K562 (cell line): ENCODE measurements around the gene ECPAS. TPM values are rescaled to one million over a fixed set of nuclear protein-coding genes. Genes with fewer than 3 reads are reported as not detected.

ENCODE experiments used
- ATAC-seq: fragments of 200-7000 bp; cut with Tn5 transposase; 3 replicates; pipeline ENCODE4 v1.9.1; 2020; ENCODE audit warnings: moderate library complexity
- BruUV-seq: library from RNA; stranded (reverse); fragments of 400-500 nt; replicated peaks from 2 replicates; lab custom pipeline; 2021; lab: Mats Ljungman, UMichigan
- CTCF ChIA-PET: fragments of 300-600 bp; formaldehyde crosslinking; extraction: SDS; loops from one replicate; lab custom pipeline; 2021; ENCODE audit warnings: low intra/inter-chr PET ratio; lab: Yijun Ruan, JAX
- POLR2A ChIA-PET: fragments of 300-600, 350-650 bp; sonication (Branson Sonifier 250); formaldehyde crosslinking; extraction: SDS; loops from one replicate; lab custom pipeline; 2021; ENCODE audit warnings: antibody characterized with exemption, inconsistent platforms; lab: Yijun Ruan, JAX
- DNase-seq, 4 experiments: peaks; one replicate each; pipeline versions ENCODE4 v3.0.0 to v3.0.0-alpha.2; 2011 to 2018; ENCODE audit warnings: low spot score in 3 of 4, mixed read lengths in 3 of 4; ENCODE audit errors: extremely low read depth in 1 of 4
- FAIRE-seq: peaks from 2 replicates; lab custom pipeline; 2011; peaks lifted over from hg19 to GRCh38; lab: Jason Lieb, UNC
- H2AFZ ChIP-seq: 2 replicates; pipeline ENCODE4 v1.6.0; 2011; ENCODE audit warnings: low read depth, low read length, control low read depth, inconsistent platforms
- H3K27ac ChIP-seq: fragments of 200-600 bp; 3 replicates; pipeline ENCODE4 v1.8.0; 2011; ENCODE audit warnings: low read depth, mild to moderate bottlenecking, control low read depth, inconsistent platforms, low read length, moderate library complexity, mixed read lengths; ENCODE audit errors: extremely low read depth
- H3K27me3 ChIP-seq, 2 experiments: fragments of 300-600 bp in 1 of 2; 2 replicates in 1 of 2; 3 replicates in 1 of 2; pipeline versions ENCODE4 v1.6.0 to v1.8.0; 2011; ENCODE audit warnings: inconsistent platforms in 2 of 2, low read length in 2 of 2, mild to moderate bottlenecking in 1 of 2, mixed read lengths in 1 of 2, moderate library complexity in 1 of 2; ENCODE audit not compliant: control insufficient read depth in 2 of 2, insufficient read depth in 2 of 2
- H3K36me3 ChIP-seq: fragments of 300-600 bp; 3 replicates; pipeline ENCODE4 v1.8.0; 2011; ENCODE audit warnings: mild to moderate bottlenecking, low read length, inconsistent platforms; ENCODE audit not compliant: control insufficient read depth, insufficient read depth
- H3K4me1 ChIP-seq, 2 experiments: fragments of 200-600 bp in 1 of 2; replicated peaks in 1 of 2; 2 replicates in 1 of 2; 3 replicates in 1 of 2; pipeline versions ENCODE4 v1.5.1 to v1.8.0; 2011; ENCODE audit warnings: inconsistent platforms in 2 of 2, low read length in 2 of 2, mild to moderate bottlenecking in 1 of 2, mixed read lengths in 1 of 2, moderate library complexity in 1 of 2; ENCODE audit not compliant: control insufficient read depth in 2 of 2, insufficient read depth in 2 of 2
- H3K4me2 ChIP-seq: 2 replicates; pipeline ENCODE4 v1.6.1; 2011; ENCODE audit warnings: low read length, control low read depth, inconsistent platforms, mixed read lengths; ENCODE audit not compliant: insufficient read depth
- H3K4me3 ChIP-seq: fragments of 200-600 bp; sonication (generic), shearing (Covaris generic); 2 replicates; pipeline ENCODE4 v1.5.1; 2016; ENCODE audit warnings: control low read depth, inconsistent platforms
- H3K79me2 ChIP-seq: fragments of 200-600 bp; 3 replicates; pipeline ENCODE4 v1.8.0; 2011; ENCODE audit warnings: low read length, inconsistent platforms; ENCODE audit not compliant: control insufficient read depth, insufficient read depth
- H3K9ac ChIP-seq, 2 experiments: 2 replicates each; pipeline versions ENCODE4 v1.6.0 to v1.6.1; 2011; ENCODE audit warnings: low read depth in 2 of 2, low read length in 2 of 2, control low read depth in 1 of 2, inconsistent platforms in 1 of 2, mild to moderate bottlenecking in 1 of 2, mixed read lengths in 1 of 2; ENCODE audit not compliant: insufficient read depth in 1 of 2
- H3K9me1 ChIP-seq: one replicate; pipeline ENCODE4 v1.6.0; 2011; ENCODE audit warnings: inconsistent platforms, mild to moderate bottlenecking, low read length, moderate library complexity; ENCODE audit not compliant: control insufficient read depth, insufficient read depth
- H3K9me3 ChIP-seq: replicated peaks from 2 replicates; pipeline ENCODE4 v1.5.1; 2011; ENCODE audit warnings: low read depth, low read length, inconsistent platforms; ENCODE audit not compliant: control insufficient read depth, insufficient read depth
- H4K20me1 ChIP-seq: replicated peaks from 2 replicates; pipeline ENCODE4 v1.6.1; 2011; ENCODE audit warnings: low read length, inconsistent platforms, mixed read lengths; ENCODE audit not compliant: control insufficient read depth, insufficient read depth
- ETV6 ChIP-seq, 3 experiments: fragments of 150-350 bp in 1 of 3; sonication (generic) in 1 of 3; formaldehyde crosslinking in 1 of 3; IDR thresholded peaks; 2 replicates each; pipeline versions ENCODE4 v1.6.1 to v1.8.0; 2014 to 2022; ENCODE audit warnings: borderline replicate concordance in 2 of 3, low read depth in 2 of 3, antibody characterized with exemption in 1 of 3, low read length in 1 of 3, mild to moderate bottlenecking in 1 of 3, missing genetic modification reagents in 1 of 3
- KAT2B ChIP-seq: IDR thresholded peaks from one replicate; pipeline ENCODE4 v1.6.1; 2012; ENCODE audit warnings: low read depth, mild to moderate bottlenecking, control low read depth, inconsistent platforms, low read length, moderate library complexity
- KLF10 ChIP-seq: fragments of 250-450 bp; sonication (Bioruptor Pico); IDR thresholded peaks from 2 replicates; pipeline ENCODE4 v1.6.1; 2021; ENCODE audit warnings: matching md5 sums
- WGBS: fragments of 100-300 bp; shearing (Covaris generic); methylation state at CpG from one replicate; pipeline ENCODE4 v1.1.6; 2016; ENCODE audit warnings: low coverage, mixed read lengths; ENCODE audit not compliant: insufficient coverage; ENCODE audit errors: missing lambda C conversion rate; 5-methylcytosine and 5-hydroxymethylcytosine counted together
- in situ Hi-C: fragments of 300-500 bp; cut with MboI; formaldehyde crosslinking; loops from 4 replicates; pipeline ENCODE4 v1.15.0; 2018; ENCODE audit warnings: inconsistent platforms, mixed read lengths
- intact Hi-C: fragments of 100-400 bp; cut with micrococcal nuclease; formaldehyde crosslinking; loops from 2 replicates; pipeline ENCODE4 v1.14.2; 2022
- polyA plus RNA-seq, 8 experiments: library from polyadenylated mRNA; depleted of rRNA in 4 of 8; stranded (reverse) in 5 of 8; unstranded in 3 of 8; fragments of >200 nt; fragmentation: Nextera tagmentation in 2 of 8; fragmentation: Illumina TruSeq in 1 of 8; extraction: Ambion mirVana in 2 of 8; extraction: Trizol in 1 of 8; gene quantifications; 2 replicates each; pipeline versions ENCODE4 v1.2.1 to v1.2.3, GENCODE V29; 2011 to 2014; ENCODE audit warnings: inconsistent platforms in 1 of 8, missing spikeins in 1 of 8
- total RNA-seq, 7 experiments: library from RNA; depleted of rRNA in 6 of 7; stranded (reverse); fragments of >200 nt in 6 of 7; fragmentation: Illumina TruSeq in 2 of 7; extraction: Trizol in 2 of 7; gene quantifications; 2 replicates each; pipeline versions ENCODE4 v1.2.1 to v1.2.3, GENCODE V29; 2011 to 2021; ENCODE audit warnings: low replicate concordance in 1 of 7

Gene ECPAS
- total and polyA plus RNA-seq, 9 of the 15 experiments (the other 6 are each of a cell fraction or from before 2014, with no cell fraction given): 14.5 to 90.9 (median 75.7) TPM

DNA sequence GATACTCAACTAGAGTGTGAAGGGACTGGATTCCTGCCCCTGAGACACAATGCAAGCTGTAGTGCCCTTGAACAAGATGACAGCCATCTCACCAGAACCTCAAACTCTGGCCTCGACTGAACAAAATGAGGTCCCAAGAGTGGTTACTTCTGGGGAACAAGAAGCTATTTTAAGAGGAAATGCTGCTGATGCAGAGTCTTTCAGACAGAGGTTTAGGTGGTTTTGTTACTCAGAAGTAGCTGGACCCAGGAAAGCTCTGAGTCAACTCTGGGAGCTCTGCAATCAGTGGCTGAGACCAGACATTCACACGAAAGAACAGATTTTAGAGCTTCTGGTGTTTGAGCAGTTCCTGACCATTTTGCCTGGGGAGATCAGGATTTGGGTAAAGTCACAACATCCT is 43.2 kb upstream of the ECPAS start:
- no peak for DNase-seq
- Histone ChIP-seq H3K9me3 (no peaks in the 10 kb centered on the region), H3K4me2 (no peak overlapping the region), H3K4me1 (peaks cover 12 to 13% of the 10 kb centered on the region in 2 experiments), H3K9ac (no peak overlapping the region), H3K9me1 (no peaks in the 10 kb centered on the region), H4K20me1 (no peaks in the 10 kb centered on the region), H3K27me3 (peaks cover 22 to 32% of the 10 kb centered on the region in 2 experiments; a peak in 4 of 5 replicates), H3K27ac (no peak overlapping the region), H3K36me3 (no peaks in the 10 kb centered on the region)
- intact Hi-C loops: loop anchor here (5.0 kb wide), 1 partner anchor 45 kb away; the partner anchor contains the start of gene ECPAS
- WGBS: 3% methylated on average over 2 of the region's 2 CpGs
- in situ Hi-C loops: no loop called here
- no TSS peak for BruUV-seq
- POLR2A ChIA-PET: interaction anchor here (0.7 to 1.9 kb wide), 2 partner anchors 13 to 26 kb away, joined by 4 read pairs; no protein-coding TSS in a partner anchor
- no peak for TF ChIP-seq ETV6 (IDR thresholded peaks at IDR 0.05; ENCODE audit: borderline replicate concordance in 1 of 2, low read depth in 2 of 2, low read length in 1 of 2)
- TF ChIP-seq ETV6 (CRISPR knock-in tag; IDR thresholded peaks at IDR 0.05; ENCODE audit: borderline replicate concordance): no peak
- TF ChIP-seq KLF10: no peak
- no peak for TF ChIP-seq KAT2B
- TF ChIP-seq, all 486 proteins: peak for 0
- no peak for ATAC-seq
- no peaks in the 10 kb centered on the region for H3K79me2 ChIP-seq
- no peak overlapping the region for H2AFZ ChIP-seq
- no peak overlapping the region for H3K4me3 ChIP-seq
- no peak for FAIRE-seq
- CTCF ChIA-PET: no interaction called here
